ENCODE results near the gene DCAF15.

DNA sequence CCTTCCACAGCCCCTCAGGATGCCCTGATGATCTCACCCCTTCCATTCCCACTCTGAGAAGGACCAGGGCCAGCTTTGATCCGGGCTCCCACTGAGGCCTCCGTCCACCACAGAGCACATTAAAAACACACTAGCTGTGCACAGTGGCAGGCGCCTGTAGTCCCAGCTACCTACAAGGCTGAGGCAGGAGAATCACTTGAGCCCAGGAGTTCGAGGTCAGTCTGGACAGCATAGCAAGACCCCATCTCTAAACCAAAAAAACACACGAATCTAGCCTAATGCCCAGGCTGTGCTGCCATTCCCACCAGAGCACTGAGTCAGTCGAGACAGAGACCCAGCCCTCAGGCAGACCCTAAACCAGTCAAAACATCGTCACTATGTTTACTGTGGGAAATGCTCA lies 39.7 kb downstream of the DCAF15 start:
- no peak for TF ChIP-seq POLR2A (IDR thresholded peaks at IDR 0.05)
- TF ChIP-seq, protein P1, sequence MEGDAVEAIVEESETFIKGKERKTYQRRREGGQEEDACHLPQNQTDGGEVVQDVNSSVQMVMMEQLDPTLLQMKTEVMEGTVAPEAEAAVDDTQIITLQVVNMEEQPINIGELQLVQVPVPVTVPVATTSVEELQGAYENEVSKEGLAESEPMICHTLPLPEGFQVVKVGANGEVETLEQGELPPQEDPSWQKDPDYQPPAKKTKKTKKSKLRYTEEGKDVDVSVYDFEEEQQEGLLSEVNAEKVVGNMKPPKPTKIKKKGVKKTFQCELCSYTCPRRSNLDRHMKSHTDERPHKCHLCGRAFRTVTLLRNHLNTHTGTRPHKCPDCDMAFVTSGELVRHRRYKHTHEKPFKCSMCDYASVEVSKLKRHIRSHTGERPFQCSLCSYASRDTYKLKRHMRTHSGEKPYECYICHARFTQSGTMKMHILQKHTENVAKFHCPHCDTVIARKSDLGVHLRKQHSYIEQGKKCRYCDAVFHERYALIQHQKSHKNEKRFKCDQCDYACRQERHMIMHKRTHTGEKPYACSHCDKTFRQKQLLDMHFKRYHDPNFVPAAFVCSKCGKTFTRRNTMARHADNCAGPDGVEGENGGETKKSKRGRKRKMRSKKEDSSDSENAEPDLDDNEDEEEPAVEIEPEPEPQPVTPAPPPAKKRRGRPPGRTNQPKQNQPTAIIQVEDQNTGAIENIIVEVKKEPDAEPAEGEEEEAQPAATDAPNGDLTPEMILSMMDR (IDR thresholded peaks at IDR 0.05) = no peak
